ENCODE data around the gene RALGPS2.

- TF ChIP-seq MAX (IDR thresholded peaks at IDR 0.05; ENCODE audit: low read depth, low read length) (no peak), CTCF (IDR thresholded peaks at IDR 0.05; ENCODE audit: low read depth, low read length) (no peak)
Measured at GRCh38 chr1:178702146-178702545, 22.9 kb upstream of the RALGPS2 start.

Measured in NB4 (cell line).